ENCODE data around the gene ITPR1.

- TF ChIP-seq CTCF (IDR thresholded peaks at IDR 0.05) (no peak), POLR2A (IDR thresholded peaks at IDR 0.05) (no peak)
Measured at GRCh38 chr3:4736284-4736861, 243.2 kb downstream of the ITPR1 start.
